Gastroesophageal sphincter (tissue), 3 donors: ENCODE data around the gene ENTHD1.

ENCODE experiments used
- EP300 ChIP-seq: sonication (generic); formaldehyde crosslinking; IDR thresholded peaks from one replicate; pipeline ENCODE4 v1.6.1; 2017; ENCODE audit warnings: antibody characterized with exemption, mild to moderate bottlenecking
- POLR2A ChIP-seq, 2 donors: fragments of 450-650 bp; IDR thresholded peaks; one replicate each; pipeline ENCODE4 v1.6.1; 2017; ENCODE audit warnings: antibody characterized with exemption in 2 of 2, mild to moderate bottlenecking in 2 of 2, moderate library complexity in 1 of 2
- POLR2AphosphoS5 ChIP-seq: sonication (generic); formaldehyde crosslinking; IDR thresholded peaks from one replicate; pipeline ENCODE4 v1.6.1; 2017; ENCODE audit warnings: antibody characterized with exemption
- TF ChIP-seq, protein P1 (sequence below), 4 experiments: fragments of 200-600 bp in 2 of 4; fragments of 450-650 bp in 2 of 4; sonication (generic) in 1 of 4; IDR thresholded peaks; one replicate each; pipeline ENCODE4 v1.5.1; 2017 to 2019; ENCODE audit warnings: antibody characterized with exemption in 4 of 4, mild to moderate bottlenecking in 2 of 4, moderate library complexity in 2 of 4

DNA sequence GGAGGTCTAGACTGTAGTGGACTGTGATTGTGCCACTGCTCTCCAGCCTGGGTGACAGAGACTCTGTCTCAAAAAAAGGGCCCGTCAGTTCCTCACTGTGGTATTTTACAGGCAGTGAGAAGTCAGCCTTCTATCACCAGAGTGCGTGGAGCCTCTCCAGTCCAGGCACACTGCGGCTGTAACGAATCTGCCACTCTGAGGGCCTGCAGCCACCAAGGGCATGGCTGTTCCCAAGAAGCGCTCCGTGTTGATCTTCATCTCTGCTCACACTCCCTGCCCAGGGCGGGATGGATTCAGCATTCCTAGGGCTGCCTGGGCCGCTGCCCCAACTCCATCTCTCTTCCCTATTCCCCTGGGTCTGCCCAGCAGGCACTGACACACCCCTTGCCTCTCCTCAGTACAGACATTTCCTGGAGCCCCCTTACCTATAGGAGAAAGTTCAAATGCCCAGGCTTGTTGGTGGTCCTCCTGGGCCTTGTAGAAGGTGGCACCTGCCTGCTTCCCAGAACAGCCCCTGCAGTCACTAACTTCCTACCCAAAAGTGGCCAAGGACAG, 174.6 kb downstream of the ENTHD1 start:
- no peak for TF ChIP-seq POLR2A (IDR thresholded peaks at IDR 0.05)
- TF ChIP-seq, protein P1, sequence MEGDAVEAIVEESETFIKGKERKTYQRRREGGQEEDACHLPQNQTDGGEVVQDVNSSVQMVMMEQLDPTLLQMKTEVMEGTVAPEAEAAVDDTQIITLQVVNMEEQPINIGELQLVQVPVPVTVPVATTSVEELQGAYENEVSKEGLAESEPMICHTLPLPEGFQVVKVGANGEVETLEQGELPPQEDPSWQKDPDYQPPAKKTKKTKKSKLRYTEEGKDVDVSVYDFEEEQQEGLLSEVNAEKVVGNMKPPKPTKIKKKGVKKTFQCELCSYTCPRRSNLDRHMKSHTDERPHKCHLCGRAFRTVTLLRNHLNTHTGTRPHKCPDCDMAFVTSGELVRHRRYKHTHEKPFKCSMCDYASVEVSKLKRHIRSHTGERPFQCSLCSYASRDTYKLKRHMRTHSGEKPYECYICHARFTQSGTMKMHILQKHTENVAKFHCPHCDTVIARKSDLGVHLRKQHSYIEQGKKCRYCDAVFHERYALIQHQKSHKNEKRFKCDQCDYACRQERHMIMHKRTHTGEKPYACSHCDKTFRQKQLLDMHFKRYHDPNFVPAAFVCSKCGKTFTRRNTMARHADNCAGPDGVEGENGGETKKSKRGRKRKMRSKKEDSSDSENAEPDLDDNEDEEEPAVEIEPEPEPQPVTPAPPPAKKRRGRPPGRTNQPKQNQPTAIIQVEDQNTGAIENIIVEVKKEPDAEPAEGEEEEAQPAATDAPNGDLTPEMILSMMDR (IDR thresholded peaks at IDR 0.05) = no peak
- no peak for TF ChIP-seq POLR2AphosphoS5
- TF ChIP-seq EP300 = no peak
